ENCODE data around the gene FICD.
"Not testable (repeated sequence)": the region's sequence is repeated elsewhere in the genome, so short reads cannot be mapped to it uniquely, and the experiment has no call there.

Gene FICD

DNA sequence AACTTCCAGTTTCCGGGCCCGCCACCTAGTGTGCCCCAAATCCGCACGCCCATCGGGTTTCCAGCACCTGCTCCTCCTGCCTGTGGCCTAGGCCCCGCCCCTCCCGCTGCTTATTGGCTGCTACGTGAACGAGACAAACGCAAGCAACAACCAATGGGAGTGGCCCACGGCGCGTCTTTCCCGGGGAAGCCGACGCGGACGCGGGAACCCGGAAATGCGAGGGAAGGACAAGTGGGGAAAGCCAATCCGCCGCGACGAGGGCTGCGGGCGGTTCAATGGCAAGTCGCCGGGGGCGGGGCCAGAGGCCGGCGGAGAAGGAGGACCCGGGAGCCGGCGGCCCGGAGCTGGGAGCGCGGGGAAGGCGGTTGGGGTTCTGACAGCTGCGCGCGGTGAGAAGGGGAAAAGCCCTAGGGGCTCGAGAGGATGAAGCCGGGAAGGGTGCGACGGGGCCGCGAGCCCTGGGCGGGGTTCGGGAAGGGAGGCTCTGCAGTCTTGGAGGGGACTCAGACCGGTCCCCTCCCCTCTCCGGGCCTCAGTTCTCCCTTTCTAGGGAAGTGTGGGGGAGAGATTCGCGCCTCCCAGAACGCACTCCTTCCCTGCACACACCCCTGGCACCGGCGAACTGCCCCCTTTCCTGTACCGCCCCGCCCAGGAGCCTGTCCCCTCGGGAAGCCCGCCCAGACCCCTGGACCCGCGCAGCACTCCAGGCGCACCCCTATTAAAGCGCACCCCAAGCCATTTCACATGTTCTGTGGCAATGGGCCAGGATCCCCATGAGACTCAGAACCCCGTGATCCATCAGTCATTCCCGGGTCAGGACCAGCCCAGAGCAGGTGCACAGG, at the start of gene FICD:
Gene FICD (plus strand): TSS at position 305 of the 842 bp plus-strand sequence. CDS start 1,696 bp downstream, outside the sequence.
- peak; percentile 93 for DNase-seq

GRCh38 chr12:108465417-108465816, 49.7 kb upstream of the FICD start:
- no peak for DNase-seq

DNA sequence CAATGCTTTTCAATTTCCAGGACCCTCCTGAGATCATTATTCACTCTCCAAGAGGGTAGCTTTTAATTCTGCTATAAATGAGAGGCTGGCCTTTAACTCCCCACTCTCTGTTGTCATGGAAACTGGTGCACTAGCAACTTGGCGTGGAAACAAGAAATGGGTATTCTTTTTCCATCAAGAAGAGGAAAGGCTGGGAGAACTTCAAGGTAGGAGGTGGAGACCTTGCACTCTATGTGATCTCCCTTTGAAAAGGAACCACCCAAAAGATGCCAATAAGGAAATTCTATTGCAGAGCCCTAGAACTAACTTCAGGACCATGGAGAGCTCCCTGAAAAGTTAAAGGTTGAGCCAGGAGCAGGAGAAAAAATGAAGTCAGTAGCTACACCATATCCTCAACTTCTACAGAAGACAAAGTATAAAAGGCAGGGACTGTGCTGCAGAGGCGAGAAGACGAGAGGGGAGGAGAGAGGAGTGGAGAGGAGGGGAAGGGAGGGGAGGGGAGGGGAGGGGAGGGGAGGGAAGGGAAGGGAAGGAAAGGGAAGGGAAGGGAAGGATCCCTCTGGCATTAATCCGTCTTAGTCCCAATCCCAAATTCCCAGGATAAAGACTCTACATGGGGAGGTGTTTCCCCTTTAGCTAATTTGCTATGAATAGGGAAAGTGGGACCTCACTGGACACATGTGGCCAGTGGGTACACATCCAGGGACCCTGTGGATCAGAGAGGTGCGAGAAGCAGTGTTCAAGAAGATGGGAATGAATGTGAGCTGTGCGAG, 46.7 kb upstream of the FICD start:
- DNase-seq: no peak

DNA sequence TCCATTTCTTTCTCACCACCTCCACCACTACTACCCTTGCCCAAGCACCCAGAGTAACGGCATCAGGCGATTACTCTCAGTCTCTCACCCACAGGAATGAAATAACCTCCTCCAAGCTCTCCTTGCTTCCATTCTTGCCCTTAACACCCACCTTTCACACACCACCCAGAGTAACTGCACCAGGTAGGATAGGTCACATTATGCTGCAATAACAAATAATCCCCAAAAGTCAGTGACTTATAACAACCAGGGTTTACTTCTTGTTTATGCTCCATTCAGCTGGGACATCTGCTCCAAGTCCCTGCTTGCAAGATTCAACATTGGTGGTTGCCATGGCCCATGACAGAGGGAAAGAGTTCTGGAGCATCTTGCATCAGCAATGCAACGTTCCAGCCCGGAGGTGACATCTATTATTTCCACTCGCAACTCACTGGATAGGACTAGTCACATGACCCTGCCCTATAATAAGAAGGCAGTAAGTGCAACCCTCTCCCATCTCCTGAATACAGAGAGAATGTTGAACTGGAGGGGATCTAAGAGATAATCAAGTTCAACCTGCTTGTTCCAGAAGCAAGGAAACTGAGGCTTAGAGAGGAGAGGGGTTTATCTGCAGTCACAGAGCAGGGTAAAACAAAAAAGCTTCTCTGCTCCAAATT, 41.5 kb upstream of the FICD start:
- no peak for DNase-seq

GRCh38 chr12:108475396-108475795, 39.7 kb upstream of the FICD start:
- DNase-seq: no peak

GRCh38 chr12:108477055-108477880, 37.8 kb upstream of the FICD start:
- DNase-seq: no peak

GRCh38 chr12:108477881-108478259, 37.2 kb upstream of the FICD start:
- DNase-seq: no peak

- DNase-seq: no peak
Observed at GRCh38 chr12:108478611-108479206, 36.4 kb upstream of the FICD start.

DNA sequence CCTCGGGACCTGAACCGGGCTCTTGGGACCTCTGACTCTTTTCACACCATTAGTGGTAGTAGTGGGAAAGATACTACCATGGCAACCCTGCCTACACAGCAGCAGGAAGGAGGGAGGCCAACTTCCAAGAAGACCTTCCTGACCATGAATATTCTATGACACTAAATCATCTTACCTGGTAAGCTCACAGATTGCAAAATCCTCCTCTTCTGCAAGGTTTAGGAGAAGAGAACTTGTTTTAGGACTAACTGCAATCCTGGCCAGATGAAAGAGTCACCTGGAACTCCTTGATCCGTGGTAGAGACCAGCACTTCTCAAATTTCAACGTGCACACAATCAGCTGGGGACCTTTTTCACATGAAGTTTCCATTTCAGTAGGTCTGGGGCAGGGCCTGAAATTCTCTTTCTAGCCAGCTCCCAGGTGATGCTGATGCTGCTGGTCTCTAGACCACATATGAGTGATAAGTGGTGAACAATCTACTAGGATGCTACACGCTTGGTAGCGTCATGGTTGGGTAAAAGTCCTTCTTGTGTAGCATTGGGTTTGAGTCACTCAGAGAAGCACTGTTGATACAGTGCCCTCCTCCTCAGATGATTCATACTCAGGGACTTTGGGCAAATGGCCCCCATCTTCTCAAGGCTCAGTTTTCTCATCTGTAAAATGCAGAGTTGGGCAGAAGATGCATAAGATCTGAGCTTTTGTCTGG, 35.6 kb upstream of the FICD start:
- DNase-seq: no peak

DNA sequence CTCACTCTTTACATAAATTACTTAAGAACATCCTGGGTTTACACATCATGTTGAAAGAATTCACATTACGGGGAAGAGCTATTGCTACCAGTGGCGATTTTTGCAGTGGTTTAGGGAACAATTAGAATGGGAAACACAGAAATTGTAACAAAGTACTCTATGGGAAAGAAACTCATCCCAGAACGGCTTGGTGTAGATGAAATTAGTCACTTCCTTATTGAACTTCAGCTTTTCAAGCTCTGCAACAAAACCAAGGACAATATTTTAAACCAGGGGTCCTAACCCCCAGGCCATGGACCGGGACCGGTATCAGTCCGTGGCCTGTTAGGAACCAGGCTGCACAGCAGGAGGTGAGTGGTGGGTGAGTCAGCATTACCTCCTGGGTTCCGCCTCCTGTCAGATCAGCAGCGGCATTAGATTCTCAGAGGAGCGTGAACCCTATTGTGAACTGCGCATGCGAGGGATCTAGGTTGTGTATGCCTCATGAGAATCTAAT, 32.3 kb upstream of the FICD start:
- no peak for DNase-seq

GRCh38 chr12:108483213-108484059, 31.6 kb upstream of the FICD start:
- no peak for DNase-seq

- DNase-seq: no peak
Observed at GRCh38 chr12:108484431-108484830, 30.6 kb upstream of the FICD start.

DNA sequence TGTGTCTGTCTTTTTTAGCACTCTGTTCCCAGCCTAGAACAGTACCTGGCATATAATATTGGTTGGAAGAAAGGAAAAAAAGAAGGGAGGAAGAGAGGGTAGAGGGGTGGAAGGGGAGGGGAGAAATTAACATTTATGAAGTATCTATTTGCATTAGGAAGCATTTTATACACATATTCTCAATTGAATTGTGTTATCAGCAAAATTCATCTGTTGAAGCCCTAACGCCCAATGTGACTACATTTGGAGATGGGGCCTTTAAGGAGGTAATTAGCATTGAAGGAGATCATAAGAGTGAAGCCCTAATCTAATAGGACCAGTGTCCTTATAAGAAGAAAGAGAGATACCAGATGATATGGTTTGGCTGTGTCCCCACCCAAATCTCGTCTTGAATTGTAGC, 30.2 kb upstream of the FICD start:
- no peak for DNase-seq

- not testable (repeated sequence) for DNase-seq
Observed at GRCh38 chr12:108485371-108485770, 29.7 kb upstream of the FICD start.

DNA sequence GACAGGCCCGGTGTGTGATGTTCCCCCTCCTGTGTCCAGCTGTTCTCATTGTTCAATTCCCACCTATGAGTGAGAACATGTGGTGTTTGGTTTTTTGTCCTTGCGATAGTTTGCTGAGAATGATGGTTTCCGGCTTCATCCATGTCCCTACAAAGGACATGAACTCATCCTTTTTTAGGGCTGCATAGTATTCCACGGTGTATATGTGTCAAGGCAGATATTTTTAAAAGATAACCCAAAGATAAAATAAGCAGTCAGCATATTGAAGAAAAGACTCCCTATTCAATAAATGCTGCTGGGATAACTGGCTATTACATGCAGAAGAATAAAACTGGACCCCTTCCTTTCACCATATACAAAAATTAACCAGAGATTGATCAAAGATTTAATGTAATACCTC, 28.0 kb upstream of the FICD start:
- DNase-seq: not testable (repeated sequence)

DNA sequence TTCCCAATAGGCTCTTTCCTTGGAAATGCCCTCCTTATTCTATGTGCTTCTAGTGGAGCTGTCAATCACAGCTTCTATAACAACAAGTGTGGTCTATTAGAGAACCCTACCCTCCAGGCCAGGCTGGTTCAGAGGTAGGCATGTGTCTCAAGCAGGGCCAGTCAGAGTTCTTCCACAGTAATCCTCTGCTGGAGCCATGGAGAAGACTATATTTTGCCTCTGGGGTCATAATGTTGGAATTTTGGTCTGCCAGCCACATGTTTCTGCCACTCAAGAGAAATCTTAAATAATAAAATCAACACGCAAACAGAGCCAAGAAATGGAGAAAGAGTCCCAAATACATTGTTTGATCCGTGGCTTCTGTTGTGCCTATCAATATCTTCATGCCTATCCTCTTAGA, 23.8 kb upstream of the FICD start:
- DNase-seq: no peak

DNA sequence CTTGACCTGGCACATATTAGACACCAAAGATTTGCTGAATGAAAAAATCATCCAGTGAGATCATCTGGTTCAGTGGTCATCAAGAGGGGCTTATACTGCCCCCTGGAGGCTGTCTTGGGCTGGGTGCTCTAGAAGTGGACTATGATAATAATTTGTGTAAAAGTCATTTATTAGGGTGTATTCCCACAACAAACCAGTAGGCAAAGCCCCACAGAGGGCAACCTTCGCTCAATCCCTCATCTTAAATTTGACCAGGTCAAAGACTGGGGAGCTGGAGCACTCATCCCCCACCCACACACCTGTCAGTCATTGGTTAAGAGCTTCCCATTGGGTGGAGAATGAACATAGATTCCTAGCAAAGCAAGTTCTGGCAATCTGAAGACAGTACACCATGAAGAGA, 20.0 kb upstream of the FICD start:
- no peak for DNase-seq

DNA sequence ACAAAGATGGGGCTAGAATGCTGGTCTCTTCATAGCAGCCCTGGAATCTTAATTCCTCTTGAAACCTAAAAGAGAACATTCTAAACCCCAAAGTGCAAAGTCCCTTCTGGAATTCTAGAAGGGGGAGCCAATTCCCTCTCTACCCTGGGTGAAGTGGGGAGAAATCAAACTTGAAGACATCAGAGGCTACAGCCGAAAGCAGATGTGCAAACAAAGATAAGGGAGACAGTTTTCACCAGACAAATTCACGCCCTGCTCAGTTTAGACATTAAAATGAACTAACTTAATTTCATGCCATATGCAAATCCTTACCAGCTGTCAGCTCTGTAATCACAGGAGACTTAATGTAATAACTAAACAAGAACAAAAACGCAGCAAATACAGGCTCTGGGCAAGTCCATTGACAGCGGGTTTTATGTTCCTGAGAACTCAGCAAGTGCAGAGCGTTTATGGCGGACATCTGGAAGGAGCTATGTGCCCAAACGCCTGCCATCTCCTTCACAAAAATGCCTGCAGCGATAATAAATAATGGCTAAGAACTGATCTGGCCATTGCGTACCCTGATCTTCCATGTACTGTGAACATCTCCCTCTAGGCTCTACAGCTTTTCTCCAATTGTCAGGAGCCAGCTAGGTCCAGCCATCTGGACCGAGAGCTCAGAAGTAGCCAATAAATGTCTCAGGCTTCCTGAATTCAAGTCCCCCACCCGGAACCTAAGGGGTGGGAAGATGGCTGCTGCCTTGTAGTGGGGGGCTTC, 19.1 kb upstream of the FICD start:
- DNase-seq: no peak

DNA sequence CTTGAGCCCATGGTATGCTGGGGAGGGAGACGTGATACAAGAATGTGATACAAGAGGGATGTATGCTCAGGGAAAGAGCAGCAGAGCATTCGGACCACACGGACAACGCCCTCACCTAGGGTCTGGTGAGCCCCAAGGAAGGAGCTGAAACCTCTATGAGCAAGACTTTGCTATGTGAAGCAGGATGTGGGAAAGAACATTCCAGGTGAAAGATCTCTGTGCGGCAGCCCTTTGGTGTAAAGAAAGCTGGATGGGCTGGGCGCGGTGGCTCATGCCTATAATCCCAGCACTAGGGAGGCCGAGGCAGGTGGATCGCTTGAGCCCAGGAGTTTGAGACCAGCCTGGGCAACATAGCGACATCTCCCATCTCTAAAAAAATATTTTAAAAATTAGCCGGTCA, 16.9 kb upstream of the FICD start:
- no peak for DNase-seq

DNA sequence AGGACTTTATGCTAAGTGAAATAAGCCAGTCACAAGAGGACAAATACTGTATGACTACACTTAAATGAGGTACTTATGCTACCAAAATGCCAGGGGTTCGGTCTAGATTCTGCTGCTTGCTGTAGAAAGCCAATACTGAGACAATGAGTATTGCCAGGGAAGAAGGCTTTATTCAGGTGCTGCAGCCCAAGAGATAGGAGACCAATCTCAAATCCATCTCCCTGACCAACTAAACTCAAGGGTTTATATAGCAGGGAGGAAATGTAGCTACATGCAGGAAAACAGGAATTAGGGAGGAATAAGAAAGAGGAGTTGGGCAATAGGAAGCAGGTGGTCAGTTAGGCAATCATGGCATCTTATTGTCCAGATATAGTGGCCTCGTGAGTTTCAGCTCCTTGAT, 12.2 kb upstream of the FICD start:
- no peak for DNase-seq
